ENCODE results near the gene MUC5B. TPM values are rescaled to one million over a fixed set of nuclear protein-coding genes. Genes with fewer than 3 reads are reported as not detected.

Gene MUC5B
- total and polyA plus RNA-seq, 4 donors = 0.17 to 0.95 (median 0.50) TPM; not detected in 1

GRCh38 chr11:1290052-1291040 is 67.5 kb downstream of the MUC5B start:
- no peak for TF ChIP-seq RAD21 (IDR thresholded peaks at IDR 0.05)
- no peak for TF ChIP-seq RXRA (IDR thresholded peaks at IDR 0.05)
- TF ChIP-seq CTCF (IDR thresholded peaks at IDR 0.05; ENCODE audit: low read depth, low read length, missing input control) = no peak
- no peak for TF ChIP-seq MAX (IDR thresholded peaks at IDR 0.05)
- TF ChIP-seq GABPA (IDR thresholded peaks at IDR 0.05 in 1 of 2, conservative IDR thresholded peaks at IDR 0.05 in 1 of 2) = no peak
- TF ChIP-seq SP1 (IDR thresholded peaks at IDR 0.05) = no peak
- TF ChIP-seq HNF4A (conservative IDR thresholded peaks at IDR 0.05) = no peak
- Histone ChIP-seq H3K27me3 (ENCODE audit: control insufficient read depth in 4 of 4, insufficient read depth in 4 of 4, low read length in 3 of 4) (no peaks in the 10 kb centered on the region), H3K27ac (ENCODE audit: low read depth in 1 of 2, low read length in 2 of 2) (no peak overlapping the region), H3K4me3 (ENCODE audit: low read depth in 1 of 3, low read length in 3 of 3) (no peak overlapping the region), H3K9me3 (ENCODE audit: control insufficient read depth in 4 of 4, low read length in 3 of 4) (no peaks in the 10 kb centered on the region), H3K9ac (ENCODE audit: low read depth in 1 of 2, low read length in 2 of 2) (no peak overlapping the region), H3K36me3 (ENCODE audit: control insufficient read depth in 4 of 4, insufficient read depth in 3 of 4, low read depth in 1 of 4, low read length in 3 of 4) (peaks cover 14 to 66% (median 37%) of the 10 kb centered on the region in 4 donors), H3K4me1 (ENCODE audit: control insufficient read depth in 4 of 4, insufficient read depth in 4 of 4, low read length in 3 of 4) (peaks cover 0 to 7% (median 0%) of the 10 kb centered on the region in 4 donors)
- 91% methylated on average over 43 of the region's 43 CpGs for WGBS
- no peak for DNase-seq (ENCODE audit: low spot score)

GRCh38 chr11:1291295-1292017 is 68.6 kb downstream of the MUC5B start:
- WGBS = 95% methylated on average over 46 of the region's 46 CpGs
- Histone ChIP-seq H3K27me3 (ENCODE audit: control insufficient read depth in 4 of 4, insufficient read depth in 4 of 4, low read length in 3 of 4) (no peaks in the 10 kb centered on the region), H3K36me3 (ENCODE audit: control insufficient read depth in 4 of 4, insufficient read depth in 3 of 4, low read depth in 1 of 4, low read length in 3 of 4) (peaks cover 12 to 55% (median 30%) of the 10 kb centered on the region in 4 donors), H3K4me3 (ENCODE audit: low read depth in 1 of 3, low read length in 3 of 3) (no peak overlapping the region), H3K27ac (ENCODE audit: low read depth in 1 of 2, low read length in 2 of 2) (no peak overlapping the region), H3K9me3 (ENCODE audit: control insufficient read depth in 4 of 4, low read length in 3 of 4) (no peaks in the 10 kb centered on the region), H3K9ac (ENCODE audit: low read depth in 1 of 2, low read length in 2 of 2) (no peak overlapping the region), H3K4me1 (ENCODE audit: control insufficient read depth in 4 of 4, insufficient read depth in 4 of 4, low read length in 3 of 4) (peaks cover 0 to 17% (median 3%) of the 10 kb centered on the region in 4 donors)
- TF ChIP-seq RAD21 (IDR thresholded peaks at IDR 0.05) (no peak), NR2F2 (IDR thresholded peaks at IDR 0.05) (no peak), FOXA1 (IDR thresholded peaks at IDR 0.05) (no peak)
- DNase-seq (ENCODE audit: low spot score) = no peak

- Histone ChIP-seq H3K9ac (ENCODE audit: low read depth in 1 of 2, low read length in 2 of 2) (no peak overlapping the region), H3K4me3 (ENCODE audit: low read depth in 1 of 3, low read length in 3 of 3) (no peak overlapping the region), H3K27ac (ENCODE audit: low read depth in 1 of 2, low read length in 2 of 2) (no peak overlapping the region), H3K4me1 (ENCODE audit: control insufficient read depth in 4 of 4, insufficient read depth in 4 of 4, low read length in 3 of 4) (peaks cover 2 to 21% (median 6%) of the 10 kb centered on the region in 4 donors), H3K9me3 (ENCODE audit: control insufficient read depth in 4 of 4, low read length in 3 of 4) (no peaks in the 10 kb centered on the region), H3K36me3 (ENCODE audit: control insufficient read depth in 4 of 4, insufficient read depth in 3 of 4, low read depth in 1 of 4, low read length in 3 of 4) (peaks cover 12 to 48% (median 26%) of the 10 kb centered on the region in 4 donors), H3K27me3 (ENCODE audit: control insufficient read depth in 4 of 4, insufficient read depth in 4 of 4, low read length in 3 of 4) (no peaks in the 10 kb centered on the region)
- 87% methylated on average over 10 of the region's 10 CpGs for WGBS
- TF ChIP-seq GABPA (IDR thresholded peaks at IDR 0.05 in 1 of 2, conservative IDR thresholded peaks at IDR 0.05 in 1 of 2) = no peak
- no peak for TF ChIP-seq TAF1 (conservative IDR thresholded peaks at IDR 0.05)
- TF ChIP-seq FOXA1 (IDR thresholded peaks at IDR 0.05) = no peak
- no peak for TF ChIP-seq NR2F2 (IDR thresholded peaks at IDR 0.05)
- no peak for TF ChIP-seq FOXA2 (IDR thresholded peaks at IDR 0.05)
- TF ChIP-seq EGR1 (IDR thresholded peaks at IDR 0.05; ENCODE audit: low read depth in 2 of 2) = no peak
- TF ChIP-seq JUND (IDR thresholded peaks at IDR 0.05) = no peak
- TF ChIP-seq RAD21 (IDR thresholded peaks at IDR 0.05) = no peak
- TF ChIP-seq CTCF (IDR thresholded peaks at IDR 0.05; ENCODE audit: low read depth, low read length, missing input control) = no peak
- no peak for TF ChIP-seq YY1 (IDR thresholded peaks at IDR 0.05)
- no peak for TF ChIP-seq HNF4A (conservative IDR thresholded peaks at IDR 0.05)
- no peak for TF ChIP-seq HNF4G (IDR thresholded peaks at IDR 0.05)
- TF ChIP-seq ZBTB33 (IDR thresholded peaks at IDR 0.05) = no peak
- no peak for DNase-seq (ENCODE audit: low spot score)
Observed at GRCh38 chr11:1292018-1292643, 69.3 kb downstream of the MUC5B start.

Measured in liver (tissue), 9 donors.